ENCODE data around the gene PHAX. TPM values are rescaled to one million over a fixed set of nuclear protein-coding genes. Genes with fewer than 3 reads are reported as not detected.

Gene PHAX
- total and polyA plus RNA-seq, 10 of the 15 experiments (the other 5 are each of a cell fraction or from before 2014, with no cell fraction given): 28.2 to 88.7 (median 60.3) TPM

DNA sequence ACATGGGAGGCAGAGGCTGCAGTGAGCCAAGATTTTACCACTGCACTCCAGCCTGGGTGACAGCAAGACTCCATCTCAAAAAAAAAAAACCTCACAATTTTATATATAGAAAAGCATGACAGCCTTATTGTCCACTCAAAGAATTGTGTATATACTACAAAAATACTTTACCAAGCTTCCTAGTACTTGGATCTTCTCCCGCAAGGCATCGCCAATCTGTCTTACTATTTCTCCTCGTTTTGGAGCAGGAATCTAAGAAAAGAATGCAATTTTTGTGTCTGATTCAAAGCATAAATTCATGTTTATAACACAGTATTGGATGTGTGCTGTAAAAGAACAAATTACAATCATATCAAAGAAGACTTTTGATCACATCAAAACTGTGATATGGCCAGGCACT, 17.0 kb upstream of the PHAX start:
- H4K20me1 ChIP-seq (ENCODE audit: control insufficient read depth, insufficient read depth): no peaks in the 10 kb centered on the region
- H3K27me3 ChIP-seq (replicated peaks in 1 of 2; ENCODE audit: control insufficient read depth in 2 of 2, insufficient read depth in 2 of 2, low read length in 1 of 2): no peaks in the 10 kb centered on the region; a peak in 1 of 4 replicates
- no peaks in the 10 kb centered on the region for H3K36me3 ChIP-seq (ENCODE audit: control insufficient read depth in 2 of 2, insufficient read depth in 2 of 2, low read length in 1 of 2)
- WGBS (ENCODE audit: insufficient coverage, insufficient replicate concordance, low lambda C conversion rate, missing lambda C conversion rate): 68% methylated on average over 3 of the region's 3 CpGs
- RAD21 ChIA-PET (ENCODE audit: unreplicated experiment): no interaction called here
- no peaks in the 10 kb centered on the region for H3K9me3 ChIP-seq (replicated peaks; ENCODE audit: control insufficient read depth, insufficient read depth, low read length)
- H3K4me1 ChIP-seq (ENCODE audit: control insufficient read depth, insufficient read depth, low read length): no peaks in the 10 kb centered on the region
- FAIRE-seq (no peak), ATAC-seq (no peak), DNase-seq (ENCODE audit: low read depth, low spot score) (no peak)
- intact Hi-C loops (cut with micrococcal nuclease; ENCODE audit: unreplicated experiment): no loop called here
- CTCF ChIA-PET: no interaction called here
- POLR2A ChIA-PET: interaction anchor here (0.6 kb wide), 1 partner anchor 198 kb away, joined by 3 read pairs; no protein-coding TSS in a partner anchor
- H3K4me2 ChIP-seq (ENCODE audit: control insufficient read depth, insufficient read depth): no peak overlapping the region
- H3K4me3 ChIP-seq: no peak overlapping the region
- in situ Hi-C loops (cut with MboI): no loop called here
- no peak overlapping the region for H2AFZ ChIP-seq (ENCODE audit: control insufficient read depth, low read depth, low read length)
- TF ChIP-seq DPF2 (IDR thresholded peaks at IDR 0.05): no peak
- no peak for TF ChIP-seq RUNX3 (IDR thresholded peaks at IDR 0.05; ENCODE audit: low read length)
- TF ChIP-seq SKIL (IDR thresholded peaks at IDR 0.05; ENCODE audit: low read depth, poor library complexity, severe bottlenecking): no peak
- TF ChIP-seq USF1 (IDR thresholded peaks at IDR 0.05; ENCODE audit: borderline replicate concordance, extremely low read length, insufficient read depth, low read depth, low read length): no peak
- no peak for TF ChIP-seq HDGF (IDR thresholded peaks at IDR 0.05)
- TF ChIP-seq POLR2AphosphoS5 (IDR thresholded peaks at IDR 0.05; ENCODE audit: low read length): no peak
- TF ChIP-seq CBX5 (IDR thresholded peaks at IDR 0.05; ENCODE audit: low read depth): no peak
- TF ChIP-seq SREBF1 (IDR thresholded peaks at IDR 0.05; ENCODE audit: low read length): no peak
- no peak for TF ChIP-seq NFXL1 (IDR thresholded peaks at IDR 0.05; ENCODE audit: borderline replicate concordance)
- no peak overlapping the region for H3K9ac ChIP-seq (ENCODE audit: control insufficient read depth, insufficient read depth, low read length)
- SMC1A ChIA-PET (ENCODE audit: uncharacterized antibody, unreplicated experiment): interaction anchor here (0.6 to 0.7 kb wide), 4 partner anchors 21 to 1373 kb away, joined by 3 read pairs; no protein-coding TSS in a partner anchor
- H3K27ac ChIP-seq (ENCODE audit: control insufficient read depth, insufficient read depth): no peak overlapping the region
- no TSS peak for BruUV-seq (replicated peaks)
- no peaks in the 10 kb centered on the region for H3K79me2 ChIP-seq (ENCODE audit: control insufficient read depth, insufficient read depth, low read length)

Measured in GM12878 (cell line).